Endometrial microvascular endothelial cells (primary cell): ENCODE data around the gene ACACA. TPM values are rescaled to one million over a fixed set of nuclear protein-coding genes. Genes with fewer than 3 reads are reported as not detected.

Experiments used
- in situ Hi-C: cut with HindIII; loops from 2 replicates; pipeline ENCODE4 v1.10.0; 2017; ENCODE audit warnings: low sequenced_read_pairs, low pct_unique_long_range_greater_than_20kb; ENCODE audit errors: inconsistent ontology term
- total RNA-seq: library from RNA; depleted of rRNA; stranded (reverse); fragments of >200 nt; gene quantifications from one replicate; pipeline ENCODE4 v1.2.3, GENCODE V29; 2015; ENCODE audit errors: inconsistent ontology term

ACACA gene
- total RNA-seq, 1 donor from 2014 or later: 28.0 TPM

GRCh38 chr17:37261286-37261685 lies 145.3 kb downstream of the ACACA start:
- in situ Hi-C loops: no loop called here

- in situ Hi-C loops: no loop called here
Measured at GRCh38 chr17:37259030-37259735, 147.5 kb downstream of the ACACA start.

- in situ Hi-C loops: no loop called here
Measured at GRCh38 chr17:37256627-37257026, 150.0 kb downstream of the ACACA start.

- in situ Hi-C loops: no loop called here
Measured at GRCh38 chr17:37255432-37255831, 151.2 kb downstream of the ACACA start.

GRCh38 chr17:37247825-37248224 lies 158.8 kb downstream of the ACACA start:
- in situ Hi-C loops: no loop called here

GRCh38 chr17:37246085-37246484 lies 160.6 kb downstream of the ACACA start:
- in situ Hi-C loops: no loop called here

GRCh38 chr17:37240381-37240780 lies 166.3 kb downstream of the ACACA start:
- in situ Hi-C loops: no loop called here

GRCh38 chr17:37239690-37240334 lies 166.8 kb downstream of the ACACA start:
- in situ Hi-C loops: no loop called here

- in situ Hi-C loops: no loop called here
Measured at GRCh38 chr17:37234106-37234505, 172.5 kb downstream of the ACACA start.

- in situ Hi-C loops: no loop called here
Measured at GRCh38 chr17:37233036-37233435, 173.6 kb downstream of the ACACA start.

- in situ Hi-C loops: no loop called here
Measured at GRCh38 chr17:37231887-37232286, 174.7 kb downstream of the ACACA start.

- in situ Hi-C loops: no loop called here
Measured at GRCh38 chr17:37230633-37231032, 176.0 kb downstream of the ACACA start.

- in situ Hi-C loops: no loop called here
Measured at GRCh38 chr17:37225465-37225864, 181.2 kb downstream of the ACACA start.

GRCh38 chr17:37221865-37222264 lies 184.8 kb downstream of the ACACA start:
- in situ Hi-C loops: no loop called here

- in situ Hi-C loops: no loop called here
Measured at GRCh38 chr17:37220607-37220953, 186.1 kb downstream of the ACACA start.

- in situ Hi-C loops: no loop called here
Measured at GRCh38 chr17:37219876-37220606, 186.6 kb downstream of the ACACA start.

GRCh38 chr17:37218849-37219248 lies 187.8 kb downstream of the ACACA start:
- in situ Hi-C loops: no loop called here

GRCh38 chr17:37214416-37214815 lies 192.2 kb downstream of the ACACA start:
- in situ Hi-C loops: no loop called here

- in situ Hi-C loops: no loop called here
Measured at GRCh38 chr17:37213927-37214326, 192.7 kb downstream of the ACACA start.

GRCh38 chr17:37212179-37212578 lies 194.5 kb downstream of the ACACA start:
- in situ Hi-C loops: no loop called here
